Spleen (tissue), 11 donors: ENCODE measurements around the gene C1orf115. TPM values are rescaled to one million over a fixed set of nuclear protein-coding genes. Genes with fewer than 3 reads are reported as not detected.
A peak's percentile ranks its signal among the peaks of the same experiment; 100 is the strongest.

Experiments
- DNase-seq: peaks from one replicate; pipeline ENCODE4 v3.0.0-alpha.2; 2020
- H3K27ac ChIP-seq, 8 donors: fragments of 200-600 bp; sonication (generic) in 7 of 8; 1 replicate in 4 of 8; 2 replicates in 4 of 8; pipeline versions ENCODE4 v1.5.0 to v1.8.0; 2016 to 2021; ENCODE audit warnings: inconsistent platforms in 4 of 8, mild to moderate bottlenecking in 4 of 8, moderate library complexity in 1 of 8
- H3K27me3 ChIP-seq, 7 donors: fragments of 200-600 bp; sonication (generic) in 6 of 7; replicated peaks in 1 of 7; 1 replicate in 4 of 7; 2 replicates in 3 of 7; pipeline versions ENCODE4 v1.5.0 to v1.8.0; 2016 to 2021; ENCODE audit warnings: inconsistent platforms in 3 of 7, mild to moderate bottlenecking in 1 of 7
- H3K36me3 ChIP-seq, 6 donors: fragments of 200-600 bp; sonication (generic) in 5 of 6; 1 replicate in 4 of 6; 2 replicates in 2 of 6; pipeline versions ENCODE4 v1.5.0 to v1.8.0; 2016 to 2021; ENCODE audit warnings: inconsistent platforms in 2 of 6
- H3K4me1 ChIP-seq, 6 donors: fragments of 200-600 bp; sonication (generic) in 5 of 6; 1 replicate in 3 of 6; 2 replicates in 3 of 6; pipeline versions ENCODE4 v1.5.0 to v1.8.0; 2016 to 2021; ENCODE audit warnings: inconsistent platforms in 3 of 6
- H3K4me3 ChIP-seq, 8 donors: fragments of 200-600 bp; sonication (generic) in 7 of 8; 1 replicate in 4 of 8; 2 replicates in 4 of 8; pipeline versions ENCODE4 v1.5.0 to v1.8.0; 2016 to 2021; ENCODE audit warnings: inconsistent platforms in 4 of 8, mild to moderate bottlenecking in 4 of 8, moderate library complexity in 2 of 8
- H3K9me3 ChIP-seq, 8 donors: fragments of 200-600 bp; sonication (generic) in 7 of 8; 1 replicate in 4 of 8; 2 replicates in 4 of 8; pipeline versions ENCODE4 v1.5.0 to v1.8.0; 2016 to 2021; ENCODE audit warnings: inconsistent platforms in 4 of 8
- CTCF ChIP-seq, 11 experiments: fragments of 200-600 bp in 7 of 11; fragments of 450-650 bp in 4 of 11; sonication (generic) in 4 of 11; IDR thresholded peaks in 8 of 11; conservative IDR thresholded peaks in 3 of 11; 1 replicate in 7 of 11; 2 replicates in 4 of 11; pipeline versions ENCODE4 v1.4.0 to v1.8.0; 2016 to 2021; ENCODE audit warnings: antibody characterized with exemption in 11 of 11, inconsistent platforms in 4 of 11, mild to moderate bottlenecking in 1 of 11
- POLR2A ChIP-seq, 3 donors: fragments of 450-650 bp; IDR thresholded peaks; one replicate each; pipeline ENCODE4 v1.5.1; 2017; ENCODE audit warnings: antibody characterized with exemption in 3 of 3, mild to moderate bottlenecking in 1 of 3
- POLR2AphosphoS5 ChIP-seq, 3 donors: sonication (generic); formaldehyde crosslinking; IDR thresholded peaks; one replicate each; pipeline ENCODE4 v1.5.1; 2017; ENCODE audit warnings: antibody characterized with exemption in 3 of 3
- WGBS, 5 donors: extraction: QIAGEN DNeasy Blood & Tissue Kit in 3 of 5; methylation state at CpG; one replicate each; pipeline versions ENCODE4 v1.1.5 to v1.1.7; 2013 to 2018; 5-methylcytosine and 5-hydroxymethylcytosine counted together
- intact Hi-C: fragments of 100-400 bp; cut with DNase I; formaldehyde crosslinking; loops from one replicate; pipeline ENCODE4 v1.15.0; 2023; ENCODE audit warnings: low total_unique reads
- polyA plus RNA-seq, 3 donors: library from polyadenylated mRNA; stranded (reverse); fragments of 200-250 nt; gene quantifications; one replicate each; pipeline ENCODE4 v1.2.1, GENCODE V29; 2013
- total RNA-seq, 7 donors: library from RNA; depleted of rRNA in 3 of 7; stranded (reverse); fragments of >200 nt in 3 of 7; fragmentation: NEBNext Ultra II Directional in 4 of 7; extraction: Animal tissue kit (Norgen Biotek cat#: 25700) in 4 of 7; gene quantifications; one replicate each; pipeline versions ENCODE4 v1.1.0 to v1.2.1, GENCODE V29; 2016 to 2021
- donor health status: healthy with polysubstance abuse.
- donor health status: DM: no; HTN: no; CAD: no; lungs with moderate emphysema.
- donor health status: DM: no; HTN: no; CAD: no.
- donor health status: Bipolar disorder and iron deficiency.
- donor health status: healthy.
- donor health status: DM: no; HTN: no; CAD: no.
- donor health status: DM: yes; HTN: yes; CAD: no.

C1orf115 gene
- total and polyA plus RNA-seq, 10 donors: 14.3 to 80.0 (median 47.7) TPM

- H3K4me3 ChIP-seq: no peak overlapping the region
- H3K27ac ChIP-seq: no peak overlapping the region
- DNase-seq: no peak
- peaks cover 0 to 18% (median 0%) of the 10 kb centered on the region in 7 donors for H3K27me3 ChIP-seq
- intact Hi-C loops: no loop called here
- H3K4me1 ChIP-seq: no peaks in the 10 kb centered on the region
- H3K36me3 ChIP-seq: no peaks in the 10 kb centered on the region
- peaks cover 0 to 25% (median 19%) of the 10 kb centered on the region in 8 donors for H3K9me3 ChIP-seq
- 74 to 96% (median 86%) methylated on average over 1 of the region's 1 CpG for WGBS, 5 donors
- TF ChIP-seq CTCF (IDR thresholded peaks at IDR 0.05 in 8 of 11, conservative IDR thresholded peaks at IDR 0.05 in 3 of 11) (no peak), POLR2AphosphoS5 (IDR thresholded peaks at IDR 0.05) (no peak), POLR2A (IDR thresholded peaks at IDR 0.05) (no peak)
These were observed 16.2 kb upstream of the C1orf115 start for GRCh38 chr1:220673921-220674320.

GRCh38 chr1:220677251-220677650, 12.9 kb upstream of the C1orf115 start:
- peaks cover 0 to 18% (median 0%) of the 10 kb centered on the region in 7 donors for H3K27me3 ChIP-seq
- H3K4me3 ChIP-seq: no peak overlapping the region
- H3K4me1 ChIP-seq: peaks cover 0 to 12% (median 3%) of the 10 kb centered on the region in 6 donors
- no peaks in the 10 kb centered on the region for H3K9me3 ChIP-seq
- 68 to 85% (median 75%) methylated on average over 2 of the region's 2 CpGs for WGBS, 5 donors
- TF ChIP-seq CTCF (IDR thresholded peaks at IDR 0.05 in 8 of 11, conservative IDR thresholded peaks at IDR 0.05 in 3 of 11): no peak
- TF ChIP-seq POLR2AphosphoS5 (IDR thresholded peaks at IDR 0.05): no peak
- no peak for TF ChIP-seq POLR2A (IDR thresholded peaks at IDR 0.05)
- no peak overlapping the region for H3K27ac ChIP-seq
- no peaks in the 10 kb centered on the region for H3K36me3 ChIP-seq
- intact Hi-C loops: no loop called here
- DNase-seq: no peak

GRCh38 chr1:220680085-220680687, 10.0 kb upstream of the C1orf115 start:
- H3K9me3 ChIP-seq: no peaks in the 10 kb centered on the region
- intact Hi-C loops: loop anchor here (5.0 kb wide), 1 partner anchor 97 kb away; no protein-coding TSS in a partner anchor
- WGBS, 5 donors: 29 to 42% (median 33%) methylated on average over 7 of the region's 7 CpGs
- no peaks in the 10 kb centered on the region for H3K36me3 ChIP-seq
- no peak overlapping the region for H3K4me3 ChIP-seq
- TF ChIP-seq POLR2A (IDR thresholded peaks at IDR 0.05) (no peak), CTCF (IDR thresholded peaks at IDR 0.05 in 8 of 11, conservative IDR thresholded peaks at IDR 0.05 in 3 of 11) (peak in 10 of 11 experiments; percentile 9 to 70 (median 58))
- DNase-seq: no peak
- no peaks in the 10 kb centered on the region for H3K27me3 ChIP-seq
- H3K4me1 ChIP-seq: peaks cover 0 to 12% (median 3%) of the 10 kb centered on the region in 6 donors
- H3K27ac ChIP-seq: no peak overlapping the region

GRCh38 chr1:220681220-220681880, 8.8 kb upstream of the C1orf115 start:
- Histone ChIP-seq H3K9me3 (no peaks in the 10 kb centered on the region), H3K27me3 (no peaks in the 10 kb centered on the region), H3K4me1 (peaks cover 0 to 12% (median 3%) of the 10 kb centered on the region in 6 donors), H3K27ac (peak overlapping the region in 4 of 8 donors; percentile 33 to 61 (median 58)), H3K4me3 (peak overlapping the region in 2 of 8 donors; percentile 15 to 33), H3K36me3 (no peaks in the 10 kb centered on the region)
- 61 to 79% (median 68%) methylated on average over 10 of the region's 10 CpGs for WGBS, 5 donors
- TF ChIP-seq POLR2AphosphoS5 (IDR thresholded peaks at IDR 0.05): no peak
- no peak for TF ChIP-seq CTCF (IDR thresholded peaks at IDR 0.05 in 8 of 11, conservative IDR thresholded peaks at IDR 0.05 in 3 of 11)
- no peak for TF ChIP-seq POLR2A (IDR thresholded peaks at IDR 0.05)
- intact Hi-C loops: loop anchor here (5.0 kb wide), 1 partner anchor 96 kb away; no protein-coding TSS in a partner anchor
- no peak for DNase-seq
